Fibroblast of lung (primary cell): ENCODE results near the gene SH3GL1.

Experiments
- CTCF ChIP-seq, 2 donors: IDR thresholded peaks in 1 of 2; conservative IDR thresholded peaks in 1 of 2; 1 replicate in 1 of 2; 2 replicates in 1 of 2; pipeline ENCODE4 v1.5.1; 2011 to 2012; ENCODE audit warnings: low read length in 2 of 2, control low read depth in 1 of 2, inconsistent platforms in 1 of 2, low read depth in 1 of 2, mild to moderate bottlenecking in 1 of 2
- EZH2 ChIP-seq: IDR thresholded peaks from 2 replicates; pipeline ENCODE4 v1.5.1; 2012; ENCODE audit warnings: low read length, control low read depth, mild to moderate bottlenecking; ENCODE audit errors: missing control alignments

- TF ChIP-seq CTCF (conservative IDR thresholded peaks at IDR 0.05 in 1 of 2, IDR thresholded peaks at IDR 0.05 in 1 of 2; ENCODE audit: low read depth in 1 of 2, low read length in 2 of 2) (no peak), EZH2 (no peak)
These were observed 79.9 kb downstream of the SH3GL1 start for GRCh38 chr19:4320419-4320818.
